Chondrocyte (in vitro differentiated cells): ENCODE measurements around the gene CLTCL1. TPM values are rescaled to one million over a fixed set of nuclear protein-coding genes. Genes with fewer than 3 reads are reported as not detected.
A peak's percentile ranks its signal among the peaks of the same experiment; 100 is the strongest.

Experiments
- DNase-seq: peaks from one replicate; pipeline ENCODE4 v3.0.0; 2021; ENCODE audit warnings: mixed read lengths, low spot score
- H3K27ac Mint-ChIP-seq: one replicate; pipeline ENCODE4 v1.8.0; 2021; ENCODE audit warnings: mild to moderate bottlenecking, moderate library complexity, mixed read lengths; ENCODE audit not compliant: unreplicated experiment
- H3K27me3 Mint-ChIP-seq: 2 replicates; pipeline ENCODE4 v1.8.0; 2021; ENCODE audit warnings: low read depth, mixed read lengths
- H3K36me3 Mint-ChIP-seq: 2 replicates; pipeline ENCODE4 v1.8.0; 2021; ENCODE audit warnings: low read depth, mixed read lengths
- H3K4me1 Mint-ChIP-seq: 2 replicates; pipeline ENCODE4 v1.8.0; 2021; ENCODE audit warnings: low read depth, mild to moderate bottlenecking, mixed read lengths
- H3K4me3 Mint-ChIP-seq: one replicate; pipeline ENCODE4 v1.8.0; 2021; ENCODE audit warnings: mild to moderate bottlenecking, moderate library complexity, mixed read lengths; ENCODE audit not compliant: unreplicated experiment
- H3K9me3 Mint-ChIP-seq: 2 replicates; pipeline ENCODE4 v1.8.0; 2021; ENCODE audit warnings: low read depth, mixed read lengths
- CTCF ChIP-seq: fragments of 200-600 bp; sonication (generic); IDR thresholded peaks from 2 replicates; pipeline ENCODE4 v1.5.0; 2021; ENCODE audit warnings: antibody characterized with exemption, mild to moderate bottlenecking, moderate library complexity
- total RNA-seq: library from RNA; stranded (reverse); gene quantifications from 3 replicates; pipeline ENCODE4 v1.2.1, GENCODE V29; 2021

The CLTCL1 gene
- total RNA-seq, 1 donor from 2014 or later: 24.2 TPM

GRCh38 chr22:19201130-19201868 is 90.2 kb downstream of the CLTCL1 start:
- no peak for TF ChIP-seq CTCF
- no peak overlapping the region for H3K4me3 Mint-ChIP-seq
- H3K9me3 Mint-ChIP-seq: no peaks in the 10 kb centered on the region
- no peaks in the 10 kb centered on the region for H3K4me1 Mint-ChIP-seq
- no peak overlapping the region for H3K27ac Mint-ChIP-seq
- DNase-seq: peak; percentile 72
- H3K27me3 Mint-ChIP-seq: no peaks in the 10 kb centered on the region
- peaks cover 36% of the 10 kb centered on the region for H3K36me3 Mint-ChIP-seq

GRCh38 chr22:19199479-19199878 is 92.0 kb downstream of the CLTCL1 start:
- Mint-ChIP-seq H3K27ac (no peak overlapping the region), H3K27me3 (no peaks in the 10 kb centered on the region), H3K4me3 (no peak overlapping the region), H3K36me3 (peaks cover 52% of the 10 kb centered on the region), H3K4me1 (no peaks in the 10 kb centered on the region), H3K9me3 (no peaks in the 10 kb centered on the region)
- DNase-seq: peak; percentile 32
- no peak for TF ChIP-seq CTCF

- TF ChIP-seq CTCF: no peak
- Mint-ChIP-seq H3K36me3 (peaks cover 51% of the 10 kb centered on the region), H3K4me3 (no peak overlapping the region), H3K27me3 (no peaks in the 10 kb centered on the region), H3K27ac (no peak overlapping the region), H3K4me1 (no peaks in the 10 kb centered on the region), H3K9me3 (no peaks in the 10 kb centered on the region)
- peak; percentile 36 for DNase-seq
Measured at GRCh38 chr22:19197997-19198865, 93.3 kb downstream of the CLTCL1 start.

GRCh38 chr22:19196841-19197612 is 94.5 kb downstream of the CLTCL1 start:
- no peaks in the 10 kb centered on the region for H3K27me3 Mint-ChIP-seq
- peaks cover 50% of the 10 kb centered on the region for H3K36me3 Mint-ChIP-seq
- no peaks in the 10 kb centered on the region for H3K9me3 Mint-ChIP-seq
- H3K4me3 Mint-ChIP-seq: no peak overlapping the region
- no peak overlapping the region for H3K27ac Mint-ChIP-seq
- H3K4me1 Mint-ChIP-seq: no peaks in the 10 kb centered on the region
- DNase-seq: peak; percentile 48
- no peak for TF ChIP-seq CTCF
